Stomach (tissue), 9 donors: Measurements from ENCODE around the gene PSMD13. TPM values are rescaled to one million over a fixed set of nuclear protein-coding genes. Genes with fewer than 3 reads are reported as not detected.

Experiments used
- DNase-seq, 2 donors: peaks; one replicate each; pipeline versions ENCODE4 v3.0.0 to v3.0.0-alpha.2; 2013 to 2019
- H3K27ac ChIP-seq, 5 donors: fragments of 200-600 bp in 4 of 5; sonication (generic) in 4 of 5; one replicate each; pipeline ENCODE4 v1.5.1; 2013 to 2019; ENCODE audit warnings: mild to moderate bottlenecking in 1 of 5, moderate library complexity in 1 of 5
- H3K27me3 ChIP-seq, 3 donors: fragments of 200-600 bp; sonication (generic); one replicate each; pipeline ENCODE4 v1.5.1; 2017 to 2019; ENCODE audit warnings: mixed run types in 1 of 3
- H3K36me3 ChIP-seq, 4 donors: fragments of 200-600 bp; sonication (generic); 1 replicate in 3 of 4; 2 replicates in 1 of 4; pipeline ENCODE4 v1.5.1; 2016 to 2019
- H3K4me1 ChIP-seq, 4 donors: fragments of 200-600 bp; sonication (generic); one replicate each; pipeline ENCODE4 v1.5.1; 2016 to 2019
- H3K4me3 ChIP-seq, 4 donors: fragments of 200-600 bp; sonication (generic) in 3 of 4; one replicate each; pipeline ENCODE4 v1.5.1; 2016 to 2019; ENCODE audit warnings: mild to moderate bottlenecking in 1 of 4
- H3K9me3 ChIP-seq, 4 donors: fragments of 200-600 bp; sonication (generic); one replicate each; pipeline ENCODE4 v1.5.1; 2016 to 2019
- EP300 ChIP-seq: sonication (generic); formaldehyde crosslinking; IDR thresholded peaks from one replicate; pipeline ENCODE4 v1.6.1; 2017; ENCODE audit warnings: antibody characterized with exemption
- POLR2A ChIP-seq, 4 donors: fragments of 450-650 bp; IDR thresholded peaks; one replicate each; pipeline ENCODE4 v1.6.1; 2016; ENCODE audit warnings: antibody characterized with exemption in 4 of 4, control low read depth in 2 of 4, mild to moderate bottlenecking in 1 of 4, moderate library complexity in 1 of 4
- POLR2AphosphoS5 ChIP-seq, 3 donors: sonication (generic); formaldehyde crosslinking; IDR thresholded peaks; one replicate each; pipeline ENCODE4 v1.6.1; 2016; ENCODE audit warnings: antibody characterized with exemption in 3 of 3
- WGBS, 5 donors: extraction: QIAGEN DNeasy Blood & Tissue Kit in 3 of 5; methylation state at CpG; one replicate each; pipeline versions ENCODE4 v1.1.5 to v1.1.7; 2013 to 2018; 5-methylcytosine and 5-hydroxymethylcytosine counted together
- intact Hi-C: fragments of 100-400 bp; cut with DNase I; formaldehyde crosslinking; loops from one replicate; pipeline ENCODE4 v1.15.1; 2023; ENCODE audit warnings: low total_unique reads
- polyA plus RNA-seq, 3 donors: library from polyadenylated mRNA; stranded (reverse); fragments of 200-250 nt; gene quantifications; one replicate each; pipeline ENCODE4 v1.2.3, GENCODE V29; 2013
- total RNA-seq, 5 donors: library from RNA; depleted of rRNA; stranded (reverse); fragments of >200 nt; gene quantifications; one replicate each; pipeline versions ENCODE4 v1.1.0 to v1.2.3, GENCODE V29; 2014 to 2016
- TF ChIP-seq, protein P1 (sequence below), 7 experiments: fragments of 450-650 bp in 4 of 7; fragments of 200-600 bp in 3 of 7; sonication (generic) in 3 of 7; IDR thresholded peaks; one replicate each; pipeline ENCODE4 v1.5.1; 2016 to 2019; ENCODE audit warnings: antibody characterized with exemption in 7 of 7, control low read depth in 2 of 7, mild to moderate bottlenecking in 1 of 7
- donor health status: healthy with polysubstance abuse.
- donor health status: Bipolar disorder and iron deficiency.
- donor health status: healthy.

PSMD13 gene
- total and polyA plus RNA-seq, 8 donors: 36.2 to 132 (median 111) TPM

DNA sequence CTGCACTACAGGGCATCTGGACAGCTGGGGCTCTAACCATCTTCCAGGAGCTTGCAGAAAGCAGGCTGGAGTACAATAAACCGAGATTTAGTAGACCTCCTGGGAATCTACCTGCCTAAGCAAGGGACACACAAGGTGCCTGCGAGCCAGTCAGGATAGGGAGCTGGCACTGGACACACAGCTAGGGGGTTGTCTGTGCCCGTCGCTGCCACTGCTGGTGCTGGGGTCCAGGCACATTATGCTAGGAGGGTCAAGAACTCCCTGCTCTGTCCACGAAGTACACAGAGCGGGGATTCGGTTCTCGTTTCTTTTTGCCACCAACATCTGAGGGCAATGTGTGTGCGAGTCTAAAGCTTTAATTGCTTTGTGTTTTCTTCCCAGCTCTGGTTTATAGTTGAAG, 25.0 kb upstream of the PSMD13 start:
- no peaks in the 10 kb centered on the region for H3K27me3 ChIP-seq
- TF ChIP-seq, protein P1, sequence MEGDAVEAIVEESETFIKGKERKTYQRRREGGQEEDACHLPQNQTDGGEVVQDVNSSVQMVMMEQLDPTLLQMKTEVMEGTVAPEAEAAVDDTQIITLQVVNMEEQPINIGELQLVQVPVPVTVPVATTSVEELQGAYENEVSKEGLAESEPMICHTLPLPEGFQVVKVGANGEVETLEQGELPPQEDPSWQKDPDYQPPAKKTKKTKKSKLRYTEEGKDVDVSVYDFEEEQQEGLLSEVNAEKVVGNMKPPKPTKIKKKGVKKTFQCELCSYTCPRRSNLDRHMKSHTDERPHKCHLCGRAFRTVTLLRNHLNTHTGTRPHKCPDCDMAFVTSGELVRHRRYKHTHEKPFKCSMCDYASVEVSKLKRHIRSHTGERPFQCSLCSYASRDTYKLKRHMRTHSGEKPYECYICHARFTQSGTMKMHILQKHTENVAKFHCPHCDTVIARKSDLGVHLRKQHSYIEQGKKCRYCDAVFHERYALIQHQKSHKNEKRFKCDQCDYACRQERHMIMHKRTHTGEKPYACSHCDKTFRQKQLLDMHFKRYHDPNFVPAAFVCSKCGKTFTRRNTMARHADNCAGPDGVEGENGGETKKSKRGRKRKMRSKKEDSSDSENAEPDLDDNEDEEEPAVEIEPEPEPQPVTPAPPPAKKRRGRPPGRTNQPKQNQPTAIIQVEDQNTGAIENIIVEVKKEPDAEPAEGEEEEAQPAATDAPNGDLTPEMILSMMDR (IDR thresholded peaks at IDR 0.05): no peak
- TF ChIP-seq POLR2A (IDR thresholded peaks at IDR 0.05): no peak
- no peak for TF ChIP-seq EP300
- TF ChIP-seq POLR2AphosphoS5 (IDR thresholded peaks at IDR 0.05): no peak
- peaks cover 18 to 33% (median 24%) of the 10 kb centered on the region in 4 donors for H3K4me1 ChIP-seq
- H3K27ac ChIP-seq: no peak overlapping the region
- DNase-seq: peak in 1 of 2 donors; percentile 9
- H3K4me3 ChIP-seq: no peak overlapping the region
- intact Hi-C loops: no loop called here
- 83 to 90% (median 89%) methylated on average over 9 of the region's 9 CpGs for WGBS, 5 donors
- no peaks in the 10 kb centered on the region for H3K9me3 ChIP-seq
- H3K36me3 ChIP-seq: peaks cover 56 to 73% (median 71%) of the 10 kb centered on the region in 4 donors

DNA sequence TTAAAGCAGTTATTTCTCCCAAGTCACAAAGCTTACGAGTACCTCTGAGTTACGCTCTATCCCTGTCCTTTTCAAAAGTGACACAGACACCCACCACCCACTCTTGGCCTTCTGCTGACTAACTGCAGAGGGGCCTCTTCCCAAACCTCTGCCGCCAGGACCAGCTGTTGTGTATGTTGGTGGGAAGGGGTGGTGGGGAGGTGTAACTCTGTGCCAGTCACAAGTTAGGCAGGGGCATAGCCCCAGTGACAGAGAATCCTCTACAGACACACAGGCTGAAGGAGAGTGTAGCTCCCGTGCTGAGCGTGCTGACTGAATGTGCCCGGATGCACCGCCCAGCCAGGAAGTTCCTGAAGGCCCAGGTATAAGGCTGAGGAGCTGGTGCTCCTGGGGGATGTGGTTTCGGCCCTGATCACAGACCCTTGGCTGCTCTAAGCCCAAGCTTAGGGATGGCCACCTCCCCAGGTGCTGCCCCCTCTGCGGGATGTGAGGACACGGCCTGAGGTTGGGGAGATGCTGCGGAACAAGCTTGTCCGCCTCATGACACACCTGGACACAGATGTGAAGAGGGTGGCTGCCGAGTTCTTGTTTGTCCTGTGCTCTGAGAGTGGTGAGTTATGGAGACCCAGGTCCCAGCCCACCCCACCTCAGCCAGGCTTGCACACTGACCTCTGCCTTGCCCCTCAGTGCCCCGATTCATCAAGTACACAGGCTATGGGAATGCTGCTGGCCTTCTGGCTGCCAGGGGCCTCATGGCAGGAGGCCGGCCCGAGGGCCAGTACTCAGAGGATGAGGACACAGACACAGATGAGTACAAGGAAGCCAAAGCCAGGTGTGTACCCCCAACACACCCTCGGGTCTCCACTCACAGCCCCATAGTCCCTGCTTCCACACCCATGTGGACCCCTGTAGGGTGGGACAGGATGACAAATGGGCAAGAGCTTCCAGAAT, 24.4 kb upstream of the PSMD13 start:
- Histone ChIP-seq H3K27ac (no peak overlapping the region), H3K36me3 (peaks cover 56 to 73% (median 71%) of the 10 kb centered on the region in 4 donors), H3K9me3 (no peaks in the 10 kb centered on the region), H3K27me3 (no peaks in the 10 kb centered on the region), H3K4me3 (no peak overlapping the region), H3K4me1 (peaks cover 18 to 33% (median 23%) of the 10 kb centered on the region in 4 donors)
- no peak for TF ChIP-seq POLR2A (IDR thresholded peaks at IDR 0.05)
- TF ChIP-seq EP300: no peak
- TF ChIP-seq POLR2AphosphoS5 (IDR thresholded peaks at IDR 0.05): no peak
- TF ChIP-seq, protein P1 (IDR thresholded peaks at IDR 0.05): no peak
- WGBS, 5 donors: 87 to 92% (median 91%) methylated on average over 9 to 17 of the region's 17 CpGs
- intact Hi-C loops: no loop called here
- DNase-seq: no peak

DNA sequence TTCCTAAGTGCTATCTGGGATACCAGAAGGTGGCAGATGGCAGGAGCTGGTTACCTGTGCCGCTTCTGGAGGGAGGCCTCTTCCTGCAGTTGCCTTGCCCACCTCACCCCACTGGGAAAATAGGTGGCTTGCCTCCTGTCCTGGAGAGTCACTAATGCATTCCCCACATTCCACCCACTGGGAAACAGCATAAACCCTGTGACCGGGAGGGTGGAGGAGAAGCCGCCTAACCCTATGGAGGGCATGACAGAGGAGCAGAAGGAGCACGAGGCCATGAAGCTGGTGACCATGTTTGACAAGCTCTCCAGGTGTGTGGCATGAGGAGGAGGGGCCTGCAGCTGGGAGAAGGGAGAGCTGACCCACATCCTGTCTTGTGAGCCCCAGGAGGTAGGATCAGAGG, 23.7 kb upstream of the PSMD13 start:
- no peak overlapping the region for H3K27ac ChIP-seq
- H3K9me3 ChIP-seq: no peaks in the 10 kb centered on the region
- intact Hi-C loops: no loop called here
- no peak for TF ChIP-seq EP300
- no peak for TF ChIP-seq POLR2AphosphoS5 (IDR thresholded peaks at IDR 0.05)
- TF ChIP-seq, protein P1 (IDR thresholded peaks at IDR 0.05): no peak
- no peak for TF ChIP-seq POLR2A (IDR thresholded peaks at IDR 0.05)
- WGBS, 5 donors: 70 to 91% (median 90%) methylated on average over 3 to 4 of the region's 4 CpGs
- H3K4me3 ChIP-seq: no peak overlapping the region
- H3K4me1 ChIP-seq: peaks cover 18 to 28% (median 23%) of the 10 kb centered on the region in 4 donors
- DNase-seq: peak in 1 of 2 donors; percentile 9
- peaks cover 57 to 78% (median 75%) of the 10 kb centered on the region in 4 donors for H3K36me3 ChIP-seq
- H3K27me3 ChIP-seq: no peaks in the 10 kb centered on the region

DNA sequence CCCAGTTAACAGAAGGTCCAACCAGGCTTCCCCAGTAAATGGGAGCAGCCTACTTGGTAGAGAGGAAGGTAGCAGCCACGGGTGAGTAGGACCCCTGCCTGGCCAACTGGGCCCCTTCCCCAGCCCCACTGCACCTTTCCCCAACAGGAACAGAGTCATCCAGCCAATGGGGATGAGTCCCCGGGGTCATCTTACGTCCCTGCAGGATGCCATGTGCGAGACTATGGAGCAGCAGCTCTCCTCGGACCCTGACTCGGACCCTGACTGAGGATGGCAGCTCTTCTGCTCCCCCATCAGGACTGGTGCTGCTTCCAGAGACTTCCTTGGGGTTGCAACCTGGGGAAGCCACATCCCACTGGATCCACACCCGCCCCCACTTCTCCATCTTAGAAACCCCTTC, 22.7 kb upstream of the PSMD13 start:
- no peak for TF ChIP-seq EP300
- TF ChIP-seq, protein P1 (IDR thresholded peaks at IDR 0.05): no peak
- no peak for TF ChIP-seq POLR2A (IDR thresholded peaks at IDR 0.05)
- TF ChIP-seq POLR2AphosphoS5 (IDR thresholded peaks at IDR 0.05): no peak
- H3K36me3 ChIP-seq: peaks cover 62 to 87% (median 83%) of the 10 kb centered on the region in 4 donors
- no peak overlapping the region for H3K27ac ChIP-seq
- DNase-seq: peak in 1 of 2 donors; percentile 16
- H3K4me1 ChIP-seq: peaks cover 17 to 25% (median 22%) of the 10 kb centered on the region in 4 donors
- H3K4me3 ChIP-seq: no peak overlapping the region
- no peaks in the 10 kb centered on the region for H3K9me3 ChIP-seq
- intact Hi-C loops: no loop called here
- 80 to 92% (median 89%) methylated on average over 4 to 7 of the region's 7 CpGs for WGBS, 5 donors
- H3K27me3 ChIP-seq: no peaks in the 10 kb centered on the region
